GM21381 (cell line): ENCODE data around the gene MUTYH.
"Not testable (repeated sequence)": the region's sequence is repeated elsewhere in the genome, so short reads cannot be mapped to it uniquely, and the experiment has no call there.

ENCODE experiments used
- ATAC-seq: cut with Tn5 transposase; IDR thresholded peaks from one replicate; pipeline ENCODE4 v1.9.1; 2021; ENCODE audit warnings: mild to moderate bottlenecking, moderate library complexity; ENCODE audit not compliant: unreplicated experiment

MUTYH gene

DNA sequence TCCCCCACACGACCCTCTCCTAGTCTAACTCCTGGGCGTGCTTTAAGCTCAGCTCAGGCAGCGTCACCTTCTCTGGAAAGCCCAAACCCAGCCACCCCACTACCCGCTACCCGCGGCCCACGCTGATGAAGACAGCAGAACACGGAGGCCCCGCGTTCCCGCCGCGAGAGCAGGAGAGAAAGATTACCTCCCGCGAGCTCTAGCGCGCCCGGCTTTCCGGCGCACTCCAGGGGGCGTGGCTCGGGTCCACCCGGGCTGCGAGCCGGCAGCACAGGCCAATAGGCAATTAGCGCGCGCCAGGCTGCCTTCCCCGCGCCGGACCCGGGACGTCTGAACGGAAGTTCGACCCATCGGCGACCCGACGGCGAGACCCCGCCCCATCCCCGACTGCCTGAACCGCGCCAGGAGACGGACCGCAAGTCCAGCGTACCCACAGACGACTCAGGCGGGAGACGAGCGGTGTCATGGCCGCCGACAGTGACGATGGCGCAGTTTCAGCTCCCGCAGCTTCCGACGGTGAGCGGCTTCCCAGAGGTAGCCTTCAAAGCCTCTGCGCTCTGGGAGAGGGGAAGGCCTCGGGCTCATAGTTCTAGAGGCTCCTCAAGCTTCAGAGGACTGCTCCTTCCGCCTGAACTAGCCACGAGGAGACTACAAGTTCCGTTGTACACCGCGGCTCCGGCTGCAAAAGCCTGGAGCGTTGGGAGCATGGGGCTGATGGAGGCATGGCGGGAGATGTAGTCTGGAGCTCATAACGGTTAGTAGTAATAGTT is at the start of gene MUTYH, which contains the start of gene TOE1:
Gene MUTYH (minus strand): TSS at position 652 of the 770 bp plus-strand sequence. CDS start 5,935 bp downstream, outside the sequence.
Gene TOE1 (plus strand): TSS at position 382 of the 770 bp plus-strand sequence. CDS start 83 bp downstream, at position 465.
- ATAC-seq, result peak; percentile 84

GRCh38 chr1:45386219-45386618 is 46.0 kb upstream of the MUTYH start:
- no peak for ATAC-seq

DNA sequence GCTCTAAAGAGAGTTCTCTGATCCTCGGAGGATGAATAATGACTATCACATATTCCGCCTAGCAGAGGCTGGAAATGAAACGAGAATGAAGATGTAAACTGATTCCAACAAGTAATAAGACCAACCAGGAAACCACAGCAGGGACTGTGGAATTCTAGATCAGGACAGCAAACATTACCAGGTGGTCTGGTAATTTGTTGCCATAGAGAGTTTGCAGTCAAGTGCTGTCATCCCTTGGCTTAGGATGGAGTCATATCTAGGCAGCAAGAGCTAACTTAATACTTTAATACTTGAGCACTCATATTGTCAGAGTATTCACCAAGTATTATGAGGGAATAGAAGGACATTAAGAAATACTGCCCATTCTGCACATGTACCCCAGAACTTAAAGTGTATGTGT is 45.1 kb upstream of the MUTYH start:
- ATAC-seq, result no peak

- ATAC-seq, result not testable (repeated sequence)
Observed at GRCh38 chr1:45384213-45384612, 44.0 kb upstream of the MUTYH start.

DNA sequence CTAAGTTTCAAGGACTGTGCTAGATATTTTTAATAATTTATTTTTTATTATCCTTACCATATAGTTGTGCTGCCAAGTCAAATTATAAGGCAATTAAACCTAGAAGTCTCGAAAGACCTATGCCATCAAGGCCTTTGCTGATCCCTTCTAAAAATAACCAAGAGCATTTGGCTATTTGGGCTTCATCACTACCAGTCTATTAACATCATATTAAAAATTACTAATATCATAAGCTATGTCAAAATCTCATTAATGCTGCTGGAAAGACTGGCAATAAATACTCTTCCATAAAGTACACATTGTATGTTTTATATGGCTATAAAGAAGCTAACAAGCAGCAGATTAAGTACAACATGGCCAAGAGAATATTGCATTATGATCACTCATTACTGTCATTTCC is 43.0 kb upstream of the MUTYH start:
- ATAC-seq, result no peak

DNA sequence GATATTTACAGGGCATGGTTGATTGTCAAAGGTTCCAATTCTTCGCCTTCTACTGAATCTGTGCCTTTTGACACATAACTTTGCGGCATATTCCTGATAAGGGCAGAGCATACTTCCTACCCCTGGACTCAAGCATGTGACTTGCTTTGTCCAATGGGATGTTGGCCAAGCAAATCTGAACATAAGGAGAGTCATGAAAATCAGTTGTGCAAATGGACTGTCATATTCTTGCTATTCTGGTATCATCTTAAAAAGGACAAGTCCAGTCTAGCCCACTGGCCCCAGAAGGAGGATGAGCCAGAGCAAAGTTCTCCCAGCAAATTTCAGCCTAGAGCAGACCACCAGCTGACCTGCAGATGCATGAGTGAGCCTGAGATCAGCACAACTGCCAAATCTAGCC is 41.0 kb upstream of the MUTYH start:
- ATAC-seq, result no peak

DNA sequence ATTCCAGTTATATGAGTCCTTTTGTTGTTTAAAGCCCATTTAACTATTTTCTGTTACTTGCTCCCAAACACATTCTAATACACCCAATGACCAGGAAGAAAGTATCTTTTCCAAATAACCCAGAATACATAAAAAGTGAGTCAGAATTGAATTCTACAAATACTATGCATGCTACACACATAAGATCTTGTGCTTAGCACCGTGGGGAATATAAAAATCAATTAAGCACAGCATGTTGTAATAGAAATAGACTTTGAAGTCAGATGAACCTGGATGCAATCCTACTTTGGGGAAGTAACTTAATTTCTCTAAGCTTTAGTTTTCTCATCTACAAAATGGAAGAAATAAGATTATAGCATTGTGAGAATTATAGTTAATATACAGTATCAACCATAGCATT is 40.5 kb upstream of the MUTYH start:
- ATAC-seq, result no peak

GRCh38 chr1:45380125-45380524 is 39.9 kb upstream of the MUTYH start:
- no peak for ATAC-seq

DNA sequence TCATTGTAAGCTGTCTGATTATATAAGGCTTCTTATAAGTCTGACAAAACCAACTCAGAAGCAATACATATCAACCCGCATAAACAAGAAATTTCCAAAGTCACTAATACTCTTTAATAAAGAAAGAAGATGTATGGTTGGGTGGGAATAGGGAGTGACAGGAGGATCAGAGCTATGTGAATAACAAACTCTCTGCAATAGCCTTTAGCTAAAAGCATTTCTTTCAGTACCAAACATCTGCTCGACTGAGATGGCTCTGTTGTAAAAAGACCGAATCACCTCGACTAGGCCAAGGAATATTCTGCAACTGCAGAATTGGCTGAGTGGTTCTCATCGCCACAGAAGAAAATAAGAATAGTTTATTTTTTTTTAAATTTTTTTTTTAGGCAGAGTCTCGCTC is 39.3 kb upstream of the MUTYH start:
- no peak for ATAC-seq

GRCh38 chr1:45378184-45378583 is 37.9 kb upstream of the MUTYH start:
- ATAC-seq, result no peak

DNA sequence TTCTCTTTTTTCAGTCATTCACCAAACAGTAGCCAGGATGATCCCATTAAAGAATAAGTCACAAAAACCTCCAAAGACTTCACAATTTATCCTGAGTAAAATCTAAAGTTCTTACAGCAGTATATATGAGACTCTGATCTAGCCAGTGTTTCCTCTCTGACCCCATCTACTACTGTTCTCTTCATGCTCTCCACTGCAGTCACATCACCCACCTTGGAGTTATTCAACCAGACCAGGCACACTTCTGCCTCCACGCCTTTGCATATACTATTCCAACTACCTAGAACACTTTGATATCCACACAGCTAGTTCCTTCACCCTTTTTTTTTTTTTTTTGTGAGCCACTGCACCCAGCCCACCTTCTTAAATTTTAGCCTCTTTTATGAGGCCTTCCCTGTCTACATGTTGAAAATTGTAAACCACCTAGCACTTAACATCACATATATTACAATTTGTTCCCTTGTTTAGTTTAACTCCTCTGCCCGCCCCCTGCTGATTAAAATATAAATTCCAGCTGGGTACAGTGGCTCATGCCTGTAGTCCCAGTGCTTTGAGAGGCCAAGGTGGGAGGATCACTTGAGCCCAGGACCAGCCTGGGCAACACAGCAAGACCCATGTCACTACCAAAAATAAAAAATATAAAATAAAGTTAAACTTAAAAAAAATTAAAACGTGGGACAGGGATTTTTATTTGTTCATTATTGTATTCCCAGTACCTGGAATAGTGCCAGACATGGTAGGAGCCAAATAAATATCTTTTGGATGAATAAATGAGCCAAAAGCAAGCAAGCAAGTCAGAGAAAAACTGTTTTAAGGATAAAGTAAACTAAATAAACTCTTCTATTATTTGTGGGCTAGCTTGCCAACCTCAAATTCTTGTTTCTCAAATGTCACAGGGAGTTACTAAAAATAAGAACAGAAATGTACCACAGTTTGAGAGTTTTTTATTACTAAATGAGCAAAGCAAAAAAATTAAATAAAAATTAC is 35.2 kb upstream of the MUTYH start:
- ATAC-seq, result no peak

DNA sequence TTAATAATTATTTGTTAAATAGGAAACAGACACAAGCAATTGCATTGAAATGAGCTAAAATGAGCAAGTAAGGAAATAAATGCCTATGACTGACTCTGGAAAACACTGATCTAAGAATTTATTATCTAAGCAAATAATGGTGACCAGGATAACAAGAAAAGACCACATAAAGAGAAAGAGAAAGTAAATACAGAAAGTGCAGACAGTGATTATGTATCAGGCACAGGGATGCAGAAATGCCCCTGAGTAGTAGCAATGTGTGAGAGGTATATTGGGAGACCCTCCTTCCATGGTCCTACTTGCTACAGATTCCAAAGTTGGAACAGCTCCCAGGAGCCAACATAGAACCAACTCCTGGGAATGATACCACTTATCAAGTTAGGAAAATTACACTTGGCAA is 33.3 kb upstream of the MUTYH start:
- ATAC-seq, result no peak

- ATAC-seq, result peak; percentile 54
Observed at GRCh38 chr1:45370575-45370974, 30.3 kb upstream of the MUTYH start.

GRCh38 chr1:45365051-45365450 is 24.8 kb upstream of the MUTYH start:
- ATAC-seq, result peak; percentile 66

GRCh38 chr1:45364294-45364693 is 24.1 kb upstream of the MUTYH start:
- ATAC-seq, result no peak

DNA sequence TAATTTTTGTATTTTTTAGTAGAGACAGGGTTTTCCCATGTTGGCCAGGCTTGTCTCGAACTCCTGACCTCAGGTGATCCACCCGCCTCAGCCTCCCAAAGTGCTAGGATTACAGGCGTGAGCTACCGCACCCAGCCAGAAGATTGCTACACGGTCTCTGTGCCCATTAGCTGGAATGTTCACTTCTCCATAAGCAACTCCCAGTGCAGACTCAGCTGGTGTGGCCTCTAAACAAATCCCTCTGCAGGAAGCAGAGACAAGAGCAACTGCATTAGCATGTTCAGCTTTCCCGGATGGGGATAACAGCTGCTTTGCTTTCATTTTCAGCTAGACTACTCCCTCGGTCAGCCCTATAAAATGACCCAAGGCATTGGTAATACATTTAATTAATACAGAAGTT is 20.7 kb upstream of the MUTYH start:
- ATAC-seq, result not testable (repeated sequence)

DNA sequence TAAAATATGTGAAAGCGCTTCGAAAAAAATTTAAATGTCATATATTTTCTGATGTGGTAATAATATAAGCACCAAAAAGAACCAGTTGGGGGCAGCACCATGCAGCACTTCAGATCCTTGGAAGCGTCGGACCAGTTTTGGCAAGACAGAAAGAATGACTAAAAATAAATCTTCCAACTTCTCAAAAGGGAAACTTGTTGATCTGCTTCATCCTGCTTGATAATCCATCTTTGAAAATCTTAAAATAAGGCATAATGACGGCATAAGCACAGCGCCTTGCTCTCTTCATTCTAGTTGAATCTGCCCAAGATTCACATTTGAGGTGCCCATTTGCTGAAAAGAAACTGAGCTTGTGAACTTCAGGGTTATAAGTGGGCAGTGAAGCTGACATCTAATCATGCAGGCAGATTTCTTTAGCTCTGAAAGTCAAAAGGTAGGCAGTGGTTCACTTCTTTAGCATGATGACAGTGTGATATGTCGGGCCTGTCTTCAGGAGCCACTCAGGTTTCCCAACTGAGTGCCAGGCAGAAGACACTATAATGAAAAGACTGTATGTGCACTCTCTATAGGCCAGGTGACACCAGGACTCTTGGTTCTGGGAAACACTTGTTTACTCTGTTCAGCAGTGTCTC is 19.8 kb upstream of the MUTYH start:
- ATAC-seq, result no peak

- no peak for ATAC-seq
Observed at GRCh38 chr1:45356186-45356585, 15.9 kb upstream of the MUTYH start.

DNA sequence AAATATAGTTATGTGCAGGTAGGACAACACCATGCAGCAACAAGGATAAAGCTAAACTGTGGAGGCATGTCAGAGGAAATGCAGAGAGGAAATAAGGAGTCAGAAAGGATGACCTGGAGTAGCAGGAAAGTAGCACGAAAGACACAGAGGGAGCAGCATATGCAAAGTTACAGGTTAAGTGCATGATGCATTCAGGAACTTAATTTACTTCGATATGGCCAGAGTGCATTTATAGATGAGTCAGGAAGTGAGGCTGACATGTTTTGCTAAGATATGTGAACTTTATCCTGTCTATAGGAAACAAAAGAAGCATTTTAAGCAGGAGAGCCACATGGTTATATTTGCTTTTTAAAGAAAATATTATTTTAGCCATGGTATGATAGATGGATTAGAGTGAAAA is 15.4 kb upstream of the MUTYH start:
- no peak for ATAC-seq

GRCh38 chr1:45354838-45355237 is 14.6 kb upstream of the MUTYH start:
- no peak for ATAC-seq

DNA sequence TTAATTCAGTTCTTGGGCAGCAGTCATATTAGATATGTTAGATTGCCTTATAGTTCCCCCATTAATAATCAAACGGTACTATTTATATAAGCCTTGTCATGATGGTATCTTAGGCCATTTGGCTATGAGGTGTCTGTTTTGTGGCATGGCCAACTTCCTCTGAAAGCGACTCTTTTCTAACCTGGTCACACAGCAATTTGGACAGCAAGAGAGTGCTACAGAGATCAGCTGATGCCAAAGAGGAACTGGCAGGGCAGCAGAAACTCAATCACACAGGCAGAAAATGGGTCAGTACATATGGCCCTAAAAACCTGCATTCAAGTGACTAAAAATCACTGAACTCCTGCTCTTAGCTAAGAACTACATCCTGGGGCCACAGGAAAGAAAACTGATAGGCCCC is 13.4 kb upstream of the MUTYH start:
- no peak for ATAC-seq
